MG63 (cell line): ENCODE data around the gene CTNS. TPM values are rescaled to one million over a fixed set of nuclear protein-coding genes. Genes with fewer than 3 reads are reported as not detected.

Source experiments
- DNase-seq: peaks from one replicate; pipeline ENCODE4 v3.0.0-alpha.2; 2020
- H3K27me3 ChIP-seq: fragments of 250-450 bp; sonication (Bioruptor Pico); 2 replicates; pipeline ENCODE4 v1.5.1; 2020; ENCODE audit warnings: mild to moderate bottlenecking, moderate library complexity
- H3K36me3 ChIP-seq: fragments of 250-450 bp; sonication (Bioruptor Pico); 2 replicates; pipeline ENCODE4 v1.5.1; 2020; ENCODE audit warnings: mild to moderate bottlenecking, moderate library complexity
- H3K4me3 ChIP-seq: fragments of 250-450 bp; sonication (Bioruptor Pico); 2 replicates; pipeline ENCODE4 v1.5.1; 2020; ENCODE audit warnings: mild to moderate bottlenecking, moderate library complexity
- H3K9me3 ChIP-seq: fragments of 250-450 bp; sonication (Bioruptor Pico); 2 replicates; pipeline ENCODE4 v1.5.1; 2020; ENCODE audit warnings: mild to moderate bottlenecking, moderate library complexity
- total RNA-seq: library from RNA; depleted of rRNA; stranded (reverse); fragments of >200 nt; shearing (Covaris generic); gene quantifications from 2 replicates; pipeline ENCODE4 v1.2.3, GENCODE V29; 2014; ENCODE audit warnings: low replicate concordance

CTNS gene
- total RNA-seq, 1 experiment from 2014 or later: 2.2 TPM

DNA sequence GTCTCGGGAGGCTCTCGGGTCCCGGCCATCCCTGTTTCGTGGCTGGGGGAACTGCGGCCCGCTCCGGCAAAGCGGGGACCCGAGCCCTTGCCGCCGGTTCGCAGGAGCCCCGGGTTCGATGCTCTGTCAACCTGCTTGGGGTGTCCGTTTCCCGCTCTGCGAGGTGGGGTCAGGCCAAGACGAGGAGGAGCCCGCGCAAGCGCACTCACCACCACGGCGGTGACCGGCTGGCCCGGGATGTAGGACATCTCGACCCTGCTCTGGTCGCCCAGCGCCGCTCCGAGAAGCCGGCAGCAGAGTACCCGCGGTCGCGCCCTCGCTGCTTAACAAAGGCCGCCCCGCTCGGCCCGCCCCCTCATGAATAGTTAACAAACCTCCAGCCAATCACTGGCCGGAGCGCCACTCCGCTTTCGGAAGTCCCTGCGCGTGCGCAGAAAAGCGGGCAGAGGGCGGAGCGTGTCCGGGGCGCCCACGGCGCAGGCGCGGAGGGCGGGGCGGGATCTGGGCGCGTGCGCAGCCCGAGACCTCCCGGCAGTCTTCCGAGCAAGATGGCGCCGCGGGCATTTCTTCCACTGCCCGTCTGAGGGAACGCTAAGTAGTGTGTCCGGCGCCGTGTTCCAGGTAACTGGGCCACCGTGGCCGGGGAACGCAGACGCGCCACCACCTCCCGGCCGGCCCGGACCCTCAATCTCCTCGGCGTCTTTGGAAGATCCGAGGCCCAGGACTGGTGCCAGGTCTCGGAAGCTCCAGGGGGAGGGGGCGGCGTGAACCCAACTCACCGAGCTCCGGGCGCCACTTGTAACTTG lies 31.9 kb downstream of the CTNS start, which contains the start of the genes EMC6 and TAX1BP3:
TSS of gene EMC6 (plus strand) at position 534 of the 806 bp plus-strand sequence. CDS start 335 bp downstream, outside the sequence.
TSS of gene TAX1BP3 (minus strand) at position 300 of the 806 bp plus-strand sequence. CDS start at position 248, 52 bp downstream.
- DNase-seq: peak; percentile 92
- H3K4me3 ChIP-seq: peak within 1 kb of the TSS; percentile 99
- peaks cover 14% of the 10 kb centered on the region for H3K36me3 ChIP-seq
- no peaks in the 10 kb centered on the region for H3K27me3 ChIP-seq
- H3K9me3 ChIP-seq: no peaks in the 10 kb centered on the region

DNA sequence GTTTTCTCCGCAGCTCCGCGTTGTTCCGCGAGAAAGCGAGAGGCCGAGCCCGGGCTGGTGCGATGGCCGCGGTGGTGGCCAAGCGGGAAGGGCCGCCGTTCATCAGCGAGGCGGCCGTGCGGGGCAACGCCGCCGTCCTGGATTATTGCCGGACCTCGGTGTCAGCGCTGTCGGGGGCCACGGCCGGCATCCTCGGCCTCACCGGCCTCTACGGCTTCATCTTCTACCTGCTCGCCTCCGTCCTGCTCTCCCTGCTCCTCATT lies 32.5 kb downstream of the CTNS start:
- H3K9me3 ChIP-seq: no peaks in the 10 kb centered on the region
- H3K27me3 ChIP-seq: no peaks in the 10 kb centered on the region
- DNase-seq: no peak
- H3K4me3 ChIP-seq: peak overlapping the region; percentile 99
- peaks cover 14% of the 10 kb centered on the region for H3K36me3 ChIP-seq

DNA sequence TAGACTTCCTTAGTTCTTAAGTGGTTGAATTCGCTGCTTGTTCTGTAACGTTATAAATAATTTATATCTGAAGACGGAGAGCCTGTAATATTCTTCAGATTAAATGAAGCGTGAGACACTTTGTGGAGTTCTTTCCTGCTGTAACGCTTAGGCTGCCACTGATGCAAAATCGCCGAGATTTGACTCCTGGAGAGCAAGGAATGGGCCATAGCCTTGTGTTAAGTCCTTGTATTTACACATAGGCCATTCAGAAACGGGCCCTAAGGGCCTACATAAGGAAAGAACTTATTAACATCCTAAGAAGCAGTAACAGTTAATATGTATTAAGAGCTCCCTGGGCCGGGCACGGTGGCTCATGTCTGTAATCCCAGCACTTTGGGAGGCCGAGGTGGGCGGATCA lies 33.0 kb downstream of the CTNS start:
- DNase-seq: no peak
- H3K9me3 ChIP-seq: no peaks in the 10 kb centered on the region
- H3K4me3 ChIP-seq: peak overlapping the region; percentile 99
- peaks cover 11% of the 10 kb centered on the region for H3K36me3 ChIP-seq
- H3K27me3 ChIP-seq: no peaks in the 10 kb centered on the region

GRCh38 chr17:3672571-3672970 lies 36.0 kb downstream of the CTNS start:
- no peak for DNase-seq
- Histone ChIP-seq H3K27me3 (no peaks in the 10 kb centered on the region), H3K9me3 (no peaks in the 10 kb centered on the region), H3K4me3 (no peak overlapping the region), H3K36me3 (peaks cover 7% of the 10 kb centered on the region)

- H3K4me3 ChIP-seq: no peak overlapping the region
- H3K27me3 ChIP-seq: no peaks in the 10 kb centered on the region
- no peaks in the 10 kb centered on the region for H3K9me3 ChIP-seq
- H3K36me3 ChIP-seq: no peaks in the 10 kb centered on the region
- no peak for DNase-seq
Measured at GRCh38 chr17:3675886-3676285, 39.3 kb downstream of the CTNS start.

DNA sequence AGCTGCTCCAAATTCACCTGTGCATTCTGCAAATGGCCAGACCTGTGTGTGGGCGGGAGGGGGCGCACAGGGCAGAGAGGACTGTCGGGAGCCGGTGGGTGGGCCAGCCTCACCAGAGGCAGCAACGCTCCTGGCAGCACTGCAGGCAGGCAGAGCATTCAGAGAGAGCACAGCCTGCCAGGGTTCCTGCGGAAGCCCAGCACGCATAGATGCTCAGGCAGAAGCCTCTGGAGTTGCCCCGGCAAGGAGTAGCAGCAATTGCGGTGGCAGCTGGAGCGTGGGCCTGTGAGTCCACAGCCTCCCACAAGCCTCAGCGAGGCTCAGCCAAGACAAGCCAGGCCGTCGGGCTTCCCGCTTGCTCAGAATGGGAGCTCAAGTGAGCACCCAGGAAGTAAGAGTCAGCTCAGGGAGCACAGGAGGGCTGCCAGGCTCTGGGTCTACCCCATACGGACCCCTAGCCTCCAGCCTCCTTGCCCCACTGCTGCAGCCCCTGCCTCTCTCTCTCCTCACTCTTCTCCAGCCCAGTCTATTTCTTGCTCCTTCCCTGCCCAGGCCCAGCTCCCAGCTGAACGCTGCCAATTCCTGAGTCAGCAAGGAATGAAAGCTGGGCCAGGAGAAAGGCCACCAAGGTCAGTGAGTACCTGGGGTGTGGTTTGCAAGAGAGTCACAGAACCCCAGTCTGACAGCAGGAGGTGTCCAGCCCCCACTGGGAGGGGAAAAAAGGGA lies 41.7 kb downstream of the CTNS start:
- Histone ChIP-seq H3K27me3 (no peaks in the 10 kb centered on the region), H3K9me3 (no peaks in the 10 kb centered on the region), H3K4me3 (no peak overlapping the region), H3K36me3 (no peaks in the 10 kb centered on the region)
- DNase-seq: peak; percentile 32

GRCh38 chr17:3678821-3679530 lies 42.4 kb downstream of the CTNS start:
- no peaks in the 10 kb centered on the region for H3K9me3 ChIP-seq
- no peak for DNase-seq
- no peaks in the 10 kb centered on the region for H3K27me3 ChIP-seq
- H3K36me3 ChIP-seq: no peaks in the 10 kb centered on the region
- H3K4me3 ChIP-seq: no peak overlapping the region

GRCh38 chr17:3679531-3680126 lies 43.1 kb downstream of the CTNS start:
- DNase-seq: no peak
- no peaks in the 10 kb centered on the region for H3K27me3 ChIP-seq
- H3K4me3 ChIP-seq: no peak overlapping the region
- no peaks in the 10 kb centered on the region for H3K36me3 ChIP-seq
- no peaks in the 10 kb centered on the region for H3K9me3 ChIP-seq

DNA sequence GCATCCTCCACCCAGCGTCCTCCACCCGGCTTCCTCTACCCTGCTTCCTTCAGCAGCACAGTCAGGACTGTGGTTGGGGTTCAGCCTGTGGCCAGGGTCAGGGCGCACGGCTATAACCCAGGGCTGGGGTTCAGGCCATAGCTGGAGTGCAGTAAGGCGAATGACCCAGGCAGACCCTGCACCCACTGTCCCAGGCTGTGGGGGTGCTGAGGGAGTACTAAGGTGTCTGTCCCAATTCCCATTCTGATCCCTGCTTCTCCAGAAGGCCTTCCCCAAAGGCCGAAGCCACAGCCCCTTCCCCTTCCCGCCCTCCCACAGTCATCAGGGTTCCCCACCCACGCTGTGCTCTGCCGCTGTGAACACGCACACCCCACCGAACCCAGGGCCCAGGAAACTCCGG lies 44.5 kb downstream of the CTNS start:
- no peaks in the 10 kb centered on the region for H3K27me3 ChIP-seq
- no peak overlapping the region for H3K4me3 ChIP-seq
- H3K36me3 ChIP-seq: no peaks in the 10 kb centered on the region
- no peak for DNase-seq
- no peaks in the 10 kb centered on the region for H3K9me3 ChIP-seq

DNA sequence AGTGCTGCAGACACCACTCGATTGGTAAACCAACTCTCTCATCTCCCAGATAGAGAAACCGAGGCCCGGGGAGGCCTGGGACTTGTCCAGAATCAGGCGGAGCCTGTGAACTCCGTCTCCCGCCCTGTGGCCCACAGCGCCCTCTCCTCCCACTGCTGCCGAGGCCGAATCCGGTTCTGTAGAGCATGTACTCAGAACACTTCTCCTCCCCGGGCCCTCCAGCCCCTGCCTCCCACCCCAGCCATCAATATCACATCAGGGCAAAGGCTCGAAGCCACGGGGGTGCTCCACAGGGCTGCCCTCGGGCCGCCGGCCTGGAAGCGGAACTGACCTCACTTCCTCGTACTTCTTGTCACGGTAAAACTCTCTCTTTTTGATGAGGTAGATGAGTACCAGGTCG lies 45.0 kb downstream of the CTNS start:
- no peaks in the 10 kb centered on the region for H3K9me3 ChIP-seq
- no peaks in the 10 kb centered on the region for H3K27me3 ChIP-seq
- H3K36me3 ChIP-seq: no peaks in the 10 kb centered on the region
- no peak for DNase-seq
- no peak overlapping the region for H3K4me3 ChIP-seq

DNA sequence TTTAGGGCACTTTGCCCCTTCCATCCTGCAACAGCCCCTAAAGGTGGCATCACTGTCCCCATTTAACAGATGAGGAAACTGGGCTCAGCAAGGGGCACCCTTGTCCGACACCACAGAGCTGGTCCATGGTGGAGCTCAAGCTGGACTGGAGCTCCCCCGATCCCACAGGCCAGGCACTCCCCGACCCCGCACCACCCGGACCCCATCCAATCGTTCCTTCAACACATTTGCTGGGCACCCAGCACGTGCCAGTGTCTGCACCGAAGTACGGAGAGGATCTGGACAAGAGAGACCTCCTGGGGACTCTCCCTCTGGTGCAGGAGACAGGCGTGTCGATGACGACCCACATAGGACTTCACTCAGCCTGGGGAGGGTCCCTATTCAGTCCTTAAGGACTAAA lies 45.5 kb downstream of the CTNS start:
- no peaks in the 10 kb centered on the region for H3K36me3 ChIP-seq
- H3K4me3 ChIP-seq: no peak overlapping the region
- no peaks in the 10 kb centered on the region for H3K9me3 ChIP-seq
- no peak for DNase-seq
- H3K27me3 ChIP-seq: no peaks in the 10 kb centered on the region

DNA sequence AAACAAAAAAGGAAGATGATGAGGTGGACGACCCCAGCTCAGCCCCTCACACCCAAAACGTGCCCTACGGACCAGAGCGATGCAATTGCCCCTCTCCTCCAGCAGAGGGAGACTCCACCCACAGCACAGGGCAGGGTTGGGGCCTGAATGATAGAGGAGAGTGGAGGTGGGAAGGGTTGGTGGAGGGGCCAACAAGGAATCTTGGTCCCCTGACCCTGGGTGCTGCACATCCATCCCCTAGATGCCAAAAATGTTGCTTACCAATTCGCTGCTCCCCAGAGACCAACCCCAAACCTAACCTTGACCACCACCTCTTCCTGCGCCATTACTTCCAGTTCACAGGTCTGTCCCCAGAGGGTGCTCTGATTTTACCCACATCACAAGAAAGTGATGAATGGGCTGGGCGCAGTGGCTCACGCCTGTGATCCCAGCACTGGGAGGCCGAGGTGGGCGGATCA lies 46.5 kb downstream of the CTNS start:
- Histone ChIP-seq H3K36me3 (no peaks in the 10 kb centered on the region), H3K4me3 (no peak overlapping the region), H3K9me3 (no peaks in the 10 kb centered on the region), H3K27me3 (no peaks in the 10 kb centered on the region)
- DNase-seq: no peak

GRCh38 chr17:3685174-3685573 lies 48.6 kb downstream of the CTNS start:
- Histone ChIP-seq H3K36me3 (no peaks in the 10 kb centered on the region), H3K4me3 (no peak overlapping the region), H3K27me3 (no peaks in the 10 kb centered on the region), H3K9me3 (no peaks in the 10 kb centered on the region)
- no peak for DNase-seq

GRCh38 chr17:3688027-3688553 lies 51.5 kb downstream of the CTNS start:
- H3K27me3 ChIP-seq: no peaks in the 10 kb centered on the region
- no peak for DNase-seq
- H3K4me3 ChIP-seq: no peak overlapping the region
- no peaks in the 10 kb centered on the region for H3K9me3 ChIP-seq
- H3K36me3 ChIP-seq: no peaks in the 10 kb centered on the region

DNA sequence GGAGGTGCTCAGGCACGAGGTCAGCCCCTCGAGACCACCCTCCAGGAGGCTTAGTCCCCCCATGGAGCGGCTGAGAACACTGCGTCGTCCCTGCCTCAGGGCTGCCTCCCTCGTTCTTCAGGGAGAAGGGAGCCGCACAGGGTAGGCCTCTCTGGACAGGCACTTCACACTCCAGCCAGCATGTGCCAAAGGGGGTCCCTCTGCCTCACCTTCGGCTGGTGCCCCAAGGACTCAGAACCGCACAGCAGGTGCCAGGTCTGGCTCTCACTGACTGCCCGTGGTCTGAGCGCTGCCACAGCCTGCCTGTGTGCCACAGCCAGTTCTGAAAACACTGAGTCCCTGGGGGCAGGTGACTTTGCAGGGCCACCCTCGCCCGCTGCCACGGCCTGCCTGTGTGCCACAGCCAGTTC lies 52.3 kb downstream of the CTNS start:
- Histone ChIP-seq H3K9me3 (no peaks in the 10 kb centered on the region), H3K4me3 (no peak overlapping the region), H3K36me3 (no peaks in the 10 kb centered on the region), H3K27me3 (no peaks in the 10 kb centered on the region)
- no peak for DNase-seq

GRCh38 chr17:3689262-3690093 lies 52.9 kb downstream of the CTNS start:
- Histone ChIP-seq H3K36me3 (no peaks in the 10 kb centered on the region), H3K9me3 (no peaks in the 10 kb centered on the region), H3K4me3 (no peak overlapping the region), H3K27me3 (no peaks in the 10 kb centered on the region)
- no peak for DNase-seq
